Mucosa of descending colon (tissue), 3 donors: ENCODE measurements around the gene PEDS1. TPM values are rescaled to one million over a fixed set of nuclear protein-coding genes. Genes with fewer than 3 reads are reported as not detected.

ENCODE experiments used
- ATAC-seq: fragments of 200-7000 bp; cut with Tn5 transposase; one replicate; pipeline ENCODE4 v1.9.1; 2020; ENCODE audit warnings: mild to moderate bottlenecking, moderate library complexity
- DNase-seq, 3 donors: peaks; one replicate each; pipeline ENCODE4 v3.0.0-alpha.2; 2020
- H3K36me3 ChIP-seq: fragments of 200-600 bp; one replicate; pipeline ENCODE4 v1.8.0; 2021; ENCODE audit warnings: low read depth, mild to moderate bottlenecking
- H3K4me1 ChIP-seq: fragments of 200-600 bp; one replicate; pipeline ENCODE4 v1.8.0; 2021; ENCODE audit warnings: low read depth, mild to moderate bottlenecking
- H3K4me3 ChIP-seq: fragments of 200-600 bp; one replicate; pipeline ENCODE4 v1.8.0; 2021; ENCODE audit warnings: mild to moderate bottlenecking
- H3K9me3 ChIP-seq: fragments of 200-600 bp; one replicate; pipeline ENCODE4 v1.8.0; 2021; ENCODE audit warnings: mild to moderate bottlenecking
- CTCF ChIP-seq: fragments of 200-600 bp; IDR thresholded peaks from one replicate; pipeline ENCODE4 v1.8.0; 2022; ENCODE audit warnings: antibody characterized with exemption, mild to moderate bottlenecking
- intact Hi-C, 2 donors: fragments of 100-400 bp; cut with DNase I in 1 of 2; cut with micrococcal nuclease in 1 of 2; formaldehyde crosslinking; loops; one replicate each; pipeline versions ENCODE4 v1.11.0 to v1.11.1; 2022; cut with DNase I, micrococcal nuclease
- total RNA-seq, 3 donors: library from RNA; stranded (reverse); fragmentation: NEBNext Ultra II Directional in 2 of 3; extraction: Animal tissue kit (Norgen Biotek cat#: 25700) in 2 of 3; gene quantifications; one replicate each; pipeline versions ENCODE4 v1.2.1 to v1.2.4, GENCODE V29; 2021 to 2023
- donor health status: DM: no; HTN: no; CAD: no; lungs with moderate emphysema.
- donor health status: DM: no; HTN: no; CAD: no.
- donor health status: DM: no; HTN: yes; CAD: no.

The PEDS1 gene
- total RNA-seq, 3 donors from 2014 or later = 21.2 to 34.3 (median 23.3) TPM

GRCh38 chr20:50127587-50128519 lies 25.7 kb downstream of the PEDS1 start:
- DNase-seq = no peak
- no peak for ATAC-seq
- no peaks in the 10 kb centered on the region for H3K9me3 ChIP-seq
- intact Hi-C loops = no loop called here
- no peak for TF ChIP-seq CTCF
- peaks cover 5% of the 10 kb centered on the region for H3K4me1 ChIP-seq
- H3K4me3 ChIP-seq = no peak overlapping the region
- H3K36me3 ChIP-seq = peaks cover 4% of the 10 kb centered on the region

- DNase-seq (peak in 2 of 3 donors; percentile 76 to 81), ATAC-seq (peak; percentile 98)
- intact Hi-C loops = no loop called here
- H3K4me3 ChIP-seq = no peak overlapping the region
- peaks cover 5% of the 10 kb centered on the region for H3K4me1 ChIP-seq
- H3K36me3 ChIP-seq = peaks cover 4% of the 10 kb centered on the region
- no peak for TF ChIP-seq CTCF
- H3K9me3 ChIP-seq = no peaks in the 10 kb centered on the region
Measured at GRCh38 chr20:50126662-50127061, 26.9 kb downstream of the PEDS1 start.

DNA sequence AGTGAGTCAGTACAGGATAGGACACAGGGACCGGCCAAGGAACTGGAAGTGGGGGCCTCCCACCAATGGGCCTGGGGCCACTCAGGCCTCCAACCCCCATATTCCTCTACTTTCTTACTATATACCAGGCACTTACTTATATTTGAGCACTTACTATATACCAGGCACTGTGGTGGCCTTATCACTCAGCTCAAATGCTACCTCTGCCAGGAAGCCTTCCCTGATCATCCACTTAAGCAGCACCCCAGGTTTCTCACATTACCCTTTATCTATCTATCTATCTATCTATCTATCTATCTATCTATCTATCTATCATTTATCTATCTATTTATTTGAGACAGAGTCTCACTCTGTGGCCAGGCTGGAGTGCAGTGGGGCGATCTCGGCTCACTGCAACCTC lies 28.2 kb downstream of the PEDS1 start:
- Histone ChIP-seq H3K4me3 (no peak overlapping the region), H3K9me3 (no peaks in the 10 kb centered on the region), H3K36me3 (peaks cover 4% of the 10 kb centered on the region), H3K4me1 (peaks cover 9% of the 10 kb centered on the region)
- no peak for ATAC-seq
- no peak for DNase-seq
- intact Hi-C loops = no loop called here
- no peak for TF ChIP-seq CTCF

GRCh38 chr20:50124496-50124895 lies 29.0 kb downstream of the PEDS1 start:
- no peak for ATAC-seq

DNA sequence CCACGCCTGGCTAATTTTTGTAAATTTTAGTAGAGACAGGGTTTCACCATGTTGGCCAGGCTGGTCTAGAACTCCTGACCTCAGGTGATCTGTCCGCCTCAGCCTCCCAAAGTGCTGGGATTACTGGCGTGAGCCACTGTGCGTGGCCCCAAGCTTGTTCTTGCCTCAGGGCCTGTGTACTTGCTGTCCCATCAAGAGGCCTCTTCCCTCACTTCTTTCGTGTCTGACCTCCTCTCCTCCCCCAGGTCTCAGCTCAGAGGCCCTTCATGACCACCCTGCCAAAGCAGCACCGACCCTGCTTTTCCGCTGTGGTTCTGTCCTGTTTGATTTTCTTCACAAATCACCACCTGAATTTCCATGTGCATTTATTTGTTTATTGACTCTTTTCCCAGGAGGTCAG lies 30.1 kb downstream of the PEDS1 start:
- Histone ChIP-seq H3K36me3 (no peaks in the 10 kb centered on the region), H3K4me1 (peaks cover 9% of the 10 kb centered on the region), H3K9me3 (no peaks in the 10 kb centered on the region), H3K4me3 (no peak overlapping the region)
- intact Hi-C loops = loop anchor here in 1 of 2 donors (5.0 kb wide), 1 partner anchor 44 kb away; no protein-coding TSS in a partner anchor
- DNase-seq = peak in 1 of 3 donors; percentile 2
- ATAC-seq = no peak
- no peak for TF ChIP-seq CTCF

More at GRCh38 chr20:50124496-50124895, 29.0 kb downstream of the PEDS1 start:
- H3K4me3 ChIP-seq = no peak overlapping the region
- H3K36me3 ChIP-seq = peaks cover 4% of the 10 kb centered on the region
- TF ChIP-seq CTCF = no peak
- H3K4me1 ChIP-seq = peaks cover 9% of the 10 kb centered on the region
- H3K9me3 ChIP-seq = no peaks in the 10 kb centered on the region
- peak in 1 of 3 donors; percentile 15 for DNase-seq
- intact Hi-C loops = loop anchor here in 1 of 2 donors (5.0 kb wide), 1 partner anchor 43 kb away; no protein-coding TSS in a partner anchor
